ENCODE measurements around the gene URB1.
"Not testable (repeated sequence)": the region's sequence is repeated elsewhere in the genome, so short reads cannot be mapped to it uniquely, and the experiment has no call there.

Gene URB1

GRCh38 chr21:32411350-32412161 lies 18.7 kb upstream of the URB1 start:
- DNase-seq: peak; percentile 44

- no peak for DNase-seq
Observed at GRCh38 chr21:32410916-32411315, 18.1 kb upstream of the URB1 start.

GRCh38 chr21:32410291-32410690 lies 17.5 kb upstream of the URB1 start:
- no peak for DNase-seq

GRCh38 chr21:32406405-32406804 lies 13.6 kb upstream of the URB1 start:
- DNase-seq: no peak

- peak; percentile 51 for DNase-seq
Observed at GRCh38 chr21:32403201-32403777, 10.5 kb upstream of the URB1 start.

GRCh38 chr21:32393677-32394001 lies 827 bp upstream of the URB1 start:
- DNase-seq: no peak

- DNase-seq: no peak
Observed at GRCh38 chr21:32392299-32392879, 423 bp downstream of the URB1 start.

- no peak for DNase-seq
Observed at GRCh38 chr21:32391755-32392154, 1.1 kb downstream of the URB1 start.

- DNase-seq: not testable (repeated sequence)
Observed at GRCh38 chr21:32390537-32391224, 2.1 kb downstream of the URB1 start.

GRCh38 chr21:32389337-32390015 lies 3.3 kb downstream of the URB1 start:
- no peak for DNase-seq

- DNase-seq: no peak
Observed at GRCh38 chr21:32388306-32388705, 4.5 kb downstream of the URB1 start.

GRCh38 chr21:32387151-32387550 lies 5.7 kb downstream of the URB1 start:
- DNase-seq: no peak

GRCh38 chr21:32386195-32386870 lies 6.5 kb downstream of the URB1 start:
- no peak for DNase-seq

GRCh38 chr21:32383812-32384211 lies 9.0 kb downstream of the URB1 start:
- DNase-seq: no peak

- no peak for DNase-seq
Observed at GRCh38 chr21:32382108-32382644, 10.6 kb downstream of the URB1 start.

- DNase-seq: no peak
Observed at GRCh38 chr21:32381571-32381970, 11.2 kb downstream of the URB1 start.

- DNase-seq: no peak
Observed at GRCh38 chr21:32380940-32381339, 11.9 kb downstream of the URB1 start.

- DNase-seq: no peak
Observed at GRCh38 chr21:32378956-32379355, 13.9 kb downstream of the URB1 start.

- no peak for DNase-seq
Observed at GRCh38 chr21:32377991-32378390, 14.8 kb downstream of the URB1 start.

- DNase-seq: no peak
Observed at GRCh38 chr21:32377506-32377905, 15.3 kb downstream of the URB1 start.

- no peak for DNase-seq
Observed at GRCh38 chr21:32372755-32373154, 20.1 kb downstream of the URB1 start.

- DNase-seq: no peak
Observed at GRCh38 chr21:32371913-32372314, 20.9 kb downstream of the URB1 start.

Data from T-helper 9 cell (primary cell).